GM12878 (cell line): Measurements from ENCODE around the gene VSX1. TPM values are rescaled to one million over a fixed set of nuclear protein-coding genes. Genes with fewer than 3 reads are reported as not detected.

Experiments
- ATAC-seq: fragments of 200-7000 bp; cut with Tn5 transposase; 3 replicates; pipeline ENCODE4 v1.9.1; 2020; ENCODE audit warnings: mild to moderate bottlenecking, moderate library complexity
- BruUV-seq: library from RNA; stranded (reverse); fragments of 400-500 nt; replicated peaks from 2 replicates; lab custom pipeline; 2021; lab: Mats Ljungman, UMichigan
- CTCF ChIA-PET: fragments of 300-600 bp; sonication (Branson Sonifier 250); formaldehyde crosslinking; extraction: SDS; loops from one replicate; lab custom pipeline; 2021; ENCODE audit warnings: inconsistent platforms; lab: Yijun Ruan, JAX
- POLR2A ChIA-PET: fragments of 350-600 bp; formaldehyde crosslinking; extraction: SDS; loops from one replicate; lab custom pipeline; 2021; ENCODE audit warnings: inconsistent platforms; lab: Charles Lee
- RAD21 ChIA-PET: fragments of 300-600 bp; sonication (Branson Sonifier 250); formaldehyde crosslinking; loops from one replicate; lab custom pipeline; 2023; ENCODE audit warnings: antibody characterized with exemption; ENCODE audit not compliant: unreplicated experiment; lab: Charles Lee
- SMC1A ChIA-PET: fragments of 300-600 bp; sonication (Branson Sonifier 250); formaldehyde crosslinking; loops from one replicate; lab custom pipeline; 2023; ENCODE audit not compliant: unreplicated experiment, uncharacterized antibody; lab: Charles Lee
- DNase-seq: peaks from one replicate; pipeline ENCODE4 v3.0.0-alpha.2; 2011; ENCODE audit warnings: low read depth, low spot score
- FAIRE-seq: peaks from 3 replicates; lab custom pipeline; 2011; peaks lifted over from hg19 to GRCh38; lab: Jason Lieb, UNC
- H2AFZ ChIP-seq: 2 replicates; pipeline ENCODE4 v1.6.0; 2011; ENCODE audit warnings: low read depth, low read length, control low read depth; ENCODE audit not compliant: control insufficient read depth
- H3K27ac ChIP-seq: 2 replicates; pipeline ENCODE4 v1.5.1; 2011; ENCODE audit warnings: control low read depth; ENCODE audit not compliant: control insufficient read depth, insufficient read depth
- H3K27me3 ChIP-seq, 2 experiments: replicated peaks in 1 of 2; 2 replicates each; pipeline versions ENCODE4 v1.6.0 to v1.6.1; 2011; ENCODE audit warnings: low read length in 1 of 2; ENCODE audit not compliant: control insufficient read depth in 2 of 2, insufficient read depth in 2 of 2
- H3K36me3 ChIP-seq, 2 experiments: 2 replicates each; pipeline ENCODE4 v1.5.1; 2011; ENCODE audit warnings: low read length in 1 of 2; ENCODE audit not compliant: control insufficient read depth in 2 of 2, insufficient read depth in 2 of 2
- H3K4me1 ChIP-seq: 2 replicates; pipeline ENCODE4 v1.6.1; 2011; ENCODE audit warnings: mild to moderate bottlenecking, low read length, moderate library complexity, mixed read lengths; ENCODE audit not compliant: control insufficient read depth, insufficient read depth
- H3K4me2 ChIP-seq: 2 replicates; pipeline ENCODE4 v1.6.0; 2011; ENCODE audit warnings: control low read depth; ENCODE audit not compliant: control insufficient read depth, insufficient read depth
- H3K4me3 ChIP-seq: fragments of 200-600 bp; sonication (generic); 2 replicates; pipeline ENCODE4 v1.5.1; 2016
- H3K79me2 ChIP-seq: 2 replicates; pipeline ENCODE4 v1.6.0; 2011; ENCODE audit warnings: low read length; ENCODE audit not compliant: control insufficient read depth, insufficient read depth
- H3K9ac ChIP-seq: 2 replicates; pipeline ENCODE4 v1.8.0; 2011; ENCODE audit warnings: low read length, control low read depth, mixed read lengths; ENCODE audit not compliant: control insufficient read depth, insufficient read depth
- H3K9me3 ChIP-seq: replicated peaks from 3 replicates; pipeline ENCODE4 v1.5.1; 2011; ENCODE audit warnings: mild to moderate bottlenecking, low read length; ENCODE audit not compliant: control insufficient read depth, insufficient read depth
- H4K20me1 ChIP-seq: 2 replicates; pipeline ENCODE4 v1.6.0; 2011; ENCODE audit not compliant: control insufficient read depth, insufficient read depth
- CBX3 ChIP-seq: fragments of 200-600 bp; sonication (generic); IDR thresholded peaks from 2 replicates; pipeline ENCODE4 v1.6.1; 2016; ENCODE audit warnings: low read depth, borderline replicate concordance
- CHD2 ChIP-seq: IDR thresholded peaks from 2 replicates; pipeline ENCODE4 v1.6.1; 2011; ENCODE audit warnings: low read depth, low read length, improper control_type of control experiment, borderline replicate concordance
- CREB1 ChIP-seq: IDR thresholded peaks from 2 replicates; pipeline ENCODE4 v1.6.1; 2012; ENCODE audit warnings: low read depth, mild to moderate bottlenecking, inconsistent platforms
- FOXM1 ChIP-seq: IDR thresholded peaks from 2 replicates; pipeline ENCODE4 v1.6.1; 2012; ENCODE audit warnings: low read depth, mild to moderate bottlenecking, inconsistent platforms, low read length, moderate library complexity
- HDGF ChIP-seq: fragments of 450-650 bp; IDR thresholded peaks from 2 replicates; pipeline ENCODE4 v1.6.1; 2016; ENCODE audit warnings: antibody characterized with exemption
- IKZF2 ChIP-seq, 2 experiments: fragments of 450-650 bp; IDR thresholded peaks; 2 replicates each; pipeline ENCODE4 v1.6.1; 2017; ENCODE audit warnings: mild to moderate bottlenecking in 2 of 2, moderate library complexity in 2 of 2
- KAT2A ChIP-seq: conservative IDR thresholded peaks from 2 replicates; pipeline ENCODE4 v1.6.1; 2011; ENCODE audit warnings: low read depth, low read length; ENCODE audit not compliant: control insufficient read depth
- NR2F1 ChIP-seq: fragments of 450-650 bp; conservative IDR thresholded peaks from 2 replicates; pipeline ENCODE4 v1.6.1; 2017; ENCODE audit warnings: mild to moderate bottlenecking
- POLR2AphosphoS2 ChIP-seq: IDR thresholded peaks from 2 replicates; pipeline ENCODE4 v1.6.1; 2011; ENCODE audit warnings: low read depth, mild to moderate bottlenecking, low read length, improper control_type of control experiment, moderate library complexity
- RAD21 ChIP-seq: IDR thresholded peaks from 2 replicates; pipeline ENCODE4 v1.6.1; 2011; ENCODE audit warnings: mild to moderate bottlenecking, low read depth, low read length, moderate library complexity; ENCODE audit not compliant: insufficient read depth
- RELA ChIP-seq: fragments of 450-650 bp; IDR thresholded peaks from 2 replicates; pipeline ENCODE4 v1.8.0; 2014; ENCODE audit warnings: borderline replicate concordance; ENCODE audit not compliant: partially characterized antibody
- STAT1 ChIP-seq: fragments of 450-650 bp; conservative IDR thresholded peaks from 2 replicates; pipeline ENCODE4 v1.6.1; 2014; ENCODE audit warnings: antibody characterized with exemption, mild to moderate bottlenecking
- STAT3 ChIP-seq: IDR thresholded peaks from 2 replicates; pipeline ENCODE4 v1.6.1; 2011; ENCODE audit warnings: low read depth, low read length, improper control_type of control experiment
- TAF1 ChIP-seq: IDR thresholded peaks from 2 replicates; pipeline ENCODE4 v1.6.1; 2011; ENCODE audit warnings: mild to moderate bottlenecking, low read depth, low read length, borderline replicate concordance
- ZNF622 ChIP-seq: fragments of 450-650 bp; IDR thresholded peaks from 2 replicates; pipeline ENCODE4 v1.6.1; 2017; ENCODE audit warnings: mild to moderate bottlenecking, inconsistent platforms
- ZZZ3 ChIP-seq: IDR thresholded peaks from 2 replicates; pipeline ENCODE4 v1.6.1; 2011; ENCODE audit warnings: low read depth; ENCODE audit not compliant: control insufficient read depth, insufficient read length
- WGBS: methylation state at CpG from one replicate; pipeline ENCODE4 v1.1.6; 2016; ENCODE audit warnings: low lambda C conversion rate; ENCODE audit not compliant: insufficient replicate concordance, insufficient coverage; ENCODE audit errors: missing lambda C conversion rate; 5-methylcytosine and 5-hydroxymethylcytosine counted together
- in situ Hi-C: fragments of 300-500 bp; cut with MboI; formaldehyde crosslinking; loops from 9 replicates; pipeline ENCODE4 v1.14.3; 2018; ENCODE audit warnings: mixed read lengths
- intact Hi-C: fragments of 100-400 bp; cut with micrococcal nuclease; formaldehyde crosslinking; loops from one replicate; pipeline ENCODE4 v1.14.2; 2022; ENCODE audit not compliant: unreplicated experiment
- polyA plus RNA-seq, 11 experiments: library from polyadenylated mRNA; depleted of rRNA in 4 of 11; unstranded in 6 of 11; stranded (reverse) in 5 of 11; fragments of >200 nt; fragmentation: Nextera tagmentation in 4 of 11; fragmentation: Illumina TruSeq in 1 of 11; extraction: Ambion mirVana in 4 of 11; extraction: Trizol in 1 of 11; gene quantifications; 1 replicate in 1 of 11; 2 replicates in 10 of 11; pipeline versions ENCODE4 v1.2.1 to v1.2.3, GENCODE V29; 2011 to 2016; ENCODE audit warnings: inconsistent platforms in 2 of 11, missing spikeins in 2 of 11, low read depth in 1 of 11
- total RNA-seq, 4 experiments: library from RNA; depleted of rRNA in 3 of 4; stranded (reverse); fragments of >200 nt in 3 of 4; fragmentation: Illumina TruSeq in 1 of 4; extraction: Trizol in 1 of 4; gene quantifications; 2 replicates each; pipeline versions ENCODE4 v1.2.1 to v1.2.3, GENCODE V29; 2013 to 2021
- TF ChIP-seq, protein P1 (sequence below): IDR thresholded peaks from 2 replicates; pipeline ENCODE4 v1.6.1; 2011; ENCODE audit warnings: borderline replicate concordance, low read depth, mild to moderate bottlenecking, moderate library complexity, mixed read lengths, low read length; ENCODE audit not compliant: insufficient read depth; ENCODE audit errors: extremely low read length
- TF ChIP-seq, protein P2 (sequence below): IDR thresholded peaks from 2 replicates; pipeline ENCODE4 v1.6.1; 2011; ENCODE audit warnings: borderline replicate concordance, low read depth, mild to moderate bottlenecking, moderate library complexity, low read length; ENCODE audit not compliant: insufficient read depth, poor library complexity, severe bottlenecking
- TF ChIP-seq, protein P3 (sequence below): IDR thresholded peaks from 2 replicates; pipeline ENCODE4 v1.6.1; 2012; ENCODE audit warnings: low read depth, low read length, improper control_type of control experiment

The VSX1 gene
- total and polyA plus RNA-seq, 10 of the 15 experiments (the other 5 are each of a cell fraction or from before 2014, with no cell fraction given) = 0.05 TPM; not detected in 9

DNA sequence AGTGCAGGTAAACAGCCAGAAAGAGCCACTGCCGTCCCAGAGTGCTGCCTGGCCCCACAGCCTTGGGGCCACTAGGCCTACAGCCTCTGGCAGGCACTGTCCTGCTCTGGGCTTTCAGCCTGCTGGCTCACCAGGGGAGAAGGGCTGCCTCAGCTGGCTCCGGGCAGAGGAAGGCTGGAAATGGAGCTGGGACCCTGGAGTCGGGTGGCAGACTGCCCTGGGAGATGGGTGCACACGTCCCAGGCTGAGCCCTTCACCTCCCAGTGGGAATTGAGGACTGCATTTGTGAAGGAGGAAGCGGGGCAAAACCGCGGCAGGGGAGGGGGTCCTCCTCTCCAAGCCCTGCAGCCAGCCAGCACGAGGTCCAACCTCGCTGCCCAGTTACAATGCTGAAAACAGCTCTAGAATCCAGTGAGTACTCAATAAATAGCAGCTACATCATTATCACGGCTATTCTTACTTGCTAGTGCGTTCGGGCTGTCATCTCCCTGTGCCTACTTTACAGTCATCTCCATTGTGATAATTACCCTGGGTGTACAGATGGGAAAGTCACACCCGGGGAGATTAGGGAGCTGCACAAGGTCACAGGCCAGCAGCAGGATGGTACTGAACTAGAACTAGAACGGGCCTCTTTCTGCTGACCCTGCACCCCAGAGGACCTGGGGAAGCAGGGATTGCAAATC is 37.1 kb downstream of the VSX1 start:
- ChIA-PET RAD21 (interaction anchor here (1.7 kb wide), 1 partner anchor 11 kb away, joined by 4 read pairs; no protein-coding TSS in a partner anchor), POLR2A (interaction anchor here (0.6 to 1.5 kb wide), 3 partner anchors 8 to 12 kb away, joined by 4 to 5 read pairs (median 5); no protein-coding TSS in a partner anchor), CTCF (interaction anchor here (1.2 to 1.4 kb wide), 2 partner anchors 9 to 51 kb away, joined by 3 to 4 read pairs; no protein-coding TSS in a partner anchor), SMC1A (interaction anchor here (1.1 kb wide), 1 partner anchor 14 kb away, joined by 3 read pairs; no protein-coding TSS in a partner anchor)
- ATAC-seq (no peak), DNase-seq (no peak)
- H3K79me2 ChIP-seq = no peaks in the 10 kb centered on the region; the same call in none of the 2 replicates
- in situ Hi-C loops (no loop called here), intact Hi-C loops (no loop called here)
- H3K9me3 ChIP-seq = no peaks in the 10 kb centered on the region
- no peak overlapping the region for H3K4me2 ChIP-seq
- peaks cover 4 to 11% of the 10 kb centered on the region in 2 experiments; a peak in 3 of 4 replicates for H3K36me3 ChIP-seq
- H3K27ac ChIP-seq = no peak overlapping the region
- no peak overlapping the region for H2AFZ ChIP-seq
- 72% methylated on average over 14 of the region's 14 CpGs for WGBS
- H4K20me1 ChIP-seq = no peaks in the 10 kb centered on the region
- no peak overlapping the region for H3K9ac ChIP-seq
- no peak for TF ChIP-seq RELA
- TF ChIP-seq TAF1 = no peak
- TF ChIP-seq STAT1 = no peak
- no peak for TF ChIP-seq CBX3
- no peak for TF ChIP-seq IKZF2 (IDR thresholded peaks at IDR 0.05)
- TF ChIP-seq KAT2A = no peak
- TF ChIP-seq, protein P1, sequence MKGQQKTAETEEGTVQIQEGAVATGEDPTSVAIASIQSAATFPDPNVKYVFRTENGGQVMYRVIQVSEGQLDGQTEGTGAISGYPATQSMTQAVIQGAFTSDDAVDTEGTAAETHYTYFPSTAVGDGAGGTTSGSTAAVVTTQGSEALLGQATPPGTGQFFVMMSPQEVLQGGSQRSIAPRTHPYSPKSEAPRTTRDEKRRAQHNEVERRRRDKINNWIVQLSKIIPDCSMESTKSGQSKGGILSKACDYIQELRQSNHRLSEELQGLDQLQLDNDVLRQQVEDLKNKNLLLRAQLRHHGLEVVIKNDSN = no peak
- TF ChIP-seq, protein P2, sequence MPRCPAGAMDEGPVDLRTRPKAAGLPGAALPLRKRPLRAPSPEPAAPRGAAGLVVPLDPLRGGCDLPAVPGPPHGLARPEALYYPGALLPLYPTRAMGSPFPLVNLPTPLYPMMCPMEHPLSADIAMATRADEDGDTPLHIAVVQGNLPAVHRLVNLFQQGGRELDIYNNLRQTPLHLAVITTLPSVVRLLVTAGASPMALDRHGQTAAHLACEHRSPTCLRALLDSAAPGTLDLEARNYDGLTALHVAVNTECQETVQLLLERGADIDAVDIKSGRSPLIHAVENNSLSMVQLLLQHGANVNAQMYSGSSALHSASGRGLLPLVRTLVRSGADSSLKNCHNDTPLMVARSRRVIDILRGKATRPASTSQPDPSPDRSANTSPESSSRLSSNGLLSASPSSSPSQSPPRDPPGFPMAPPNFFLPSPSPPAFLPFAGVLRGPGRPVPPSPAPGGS = no peak
- TF ChIP-seq, protein P3, sequence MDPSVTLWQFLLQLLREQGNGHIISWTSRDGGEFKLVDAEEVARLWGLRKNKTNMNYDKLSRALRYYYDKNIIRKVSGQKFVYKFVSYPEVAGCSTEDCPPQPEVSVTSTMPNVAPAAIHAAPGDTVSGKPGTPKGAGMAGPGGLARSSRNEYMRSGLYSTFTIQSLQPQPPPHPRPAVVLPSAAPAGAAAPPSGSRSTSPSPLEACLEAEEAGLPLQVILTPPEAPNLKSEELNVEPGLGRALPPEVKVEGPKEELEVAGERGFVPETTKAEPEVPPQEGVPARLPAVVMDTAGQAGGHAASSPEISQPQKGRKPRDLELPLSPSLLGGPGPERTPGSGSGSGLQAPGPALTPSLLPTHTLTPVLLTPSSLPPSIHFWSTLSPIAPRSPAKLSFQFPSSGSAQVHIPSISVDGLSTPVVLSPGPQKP = no peak
- no peak for TF ChIP-seq RAD21
- no peak for TF ChIP-seq CREB1
- TF ChIP-seq NR2F1 = no peak
- no peak for TF ChIP-seq STAT3
- no peak for TF ChIP-seq ZZZ3
- TF ChIP-seq FOXM1 = no peak
- no peak for TF ChIP-seq CHD2
- TF ChIP-seq POLR2AphosphoS2 = no peak
- no peak for TF ChIP-seq HDGF
- TF ChIP-seq ZNF622 = no peak
- TF ChIP-seq, all 136 proteins: peak for 0
- Histone ChIP-seq H3K4me1 (peaks cover 20% of the 10 kb centered on the region), H3K4me3 (no peak overlapping the region), H3K27me3 (no peaks in the 10 kb centered on the region)
- BruUV-seq = no TSS peak
- no peak for FAIRE-seq
